ENCODE data around the gene CT47B1.
"Not testable (repeated sequence)": the region's sequence is repeated elsewhere in the genome, so short reads cannot be mapped to it uniquely, and the experiment has no call there.

The CT47B1 gene

GRCh38 chrX:120875766-120876165, at the start of gene CT47B1:
Gene CT47B1 (minus strand): TSS chrX:120875866. CDS start chrX:120875670, 196 bp downstream.
- not testable (repeated sequence) for DNase-seq

DNA sequence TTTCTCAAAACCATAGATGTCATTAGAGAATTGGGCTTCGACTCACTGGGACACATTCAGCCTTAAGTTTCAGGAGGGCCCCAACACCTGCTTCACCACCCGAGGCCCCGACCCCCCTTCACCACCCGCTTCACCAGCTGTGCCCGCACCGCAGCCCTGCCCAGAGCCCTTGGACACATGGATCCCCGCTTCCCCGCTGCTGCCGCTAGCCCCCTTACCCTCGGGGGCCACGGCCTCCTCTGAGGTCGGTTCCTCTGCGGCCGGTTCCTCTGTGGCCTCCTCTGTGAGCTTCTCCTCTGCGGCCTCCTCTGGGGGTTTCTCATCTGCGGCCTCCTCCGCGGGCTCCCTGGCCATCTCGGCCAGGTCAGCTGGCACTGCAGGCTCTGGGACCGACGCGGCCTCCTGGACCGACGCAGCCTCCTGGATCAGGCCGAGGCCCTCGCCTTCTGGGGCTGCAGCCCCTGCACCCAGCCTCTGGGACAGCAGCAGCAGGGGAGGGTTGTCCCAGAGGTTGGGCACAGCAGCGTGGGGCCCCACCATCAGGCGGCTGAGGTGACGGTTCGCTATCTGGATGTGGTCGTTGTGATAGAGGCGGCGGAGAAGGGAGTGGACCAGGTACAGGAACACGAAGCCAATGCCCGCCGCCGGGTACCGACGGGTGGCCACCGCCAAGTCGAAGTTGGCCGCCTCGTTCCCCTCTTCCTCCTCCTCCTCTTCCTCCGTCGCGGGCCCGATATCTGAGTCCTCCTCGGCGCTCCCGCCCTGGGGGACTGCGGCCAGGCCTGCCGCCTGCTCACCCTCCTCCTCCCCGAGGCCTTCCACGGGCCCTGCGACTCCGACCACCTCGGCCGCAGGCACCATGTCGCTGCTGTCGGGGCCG, 748 bp downstream of the CT47B1 start:
- no peak for DNase-seq

GRCh38 chrX:120857240-120857639, 18.4 kb downstream of the CT47B1 start:
- DNase-seq: no peak

DNA sequence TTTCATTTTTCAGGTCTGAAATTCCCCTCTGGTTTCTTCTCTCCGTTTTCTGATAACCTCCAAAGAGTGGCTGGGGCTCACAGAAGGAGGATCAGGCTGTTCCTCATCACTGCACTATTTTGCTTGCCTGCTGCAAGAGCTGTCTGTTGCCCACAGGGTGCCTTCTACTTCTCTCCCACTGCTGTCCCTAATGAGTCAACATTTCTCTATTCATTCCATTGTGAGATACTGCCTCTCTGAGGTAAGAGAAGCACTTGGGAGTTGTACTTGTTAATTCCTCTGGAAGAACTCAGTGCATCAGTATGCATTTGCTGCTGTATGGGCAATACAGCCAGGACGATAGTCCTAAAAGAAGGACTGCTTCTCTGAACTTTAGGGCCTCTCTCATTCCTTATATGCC, 34.8 kb downstream of the CT47B1 start:
- DNase-seq: peak; percentile 15

- DNase-seq: no peak
These were observed 36.2 kb downstream of the CT47B1 start for GRCh38 chrX:120839491-120839890.

DNA sequence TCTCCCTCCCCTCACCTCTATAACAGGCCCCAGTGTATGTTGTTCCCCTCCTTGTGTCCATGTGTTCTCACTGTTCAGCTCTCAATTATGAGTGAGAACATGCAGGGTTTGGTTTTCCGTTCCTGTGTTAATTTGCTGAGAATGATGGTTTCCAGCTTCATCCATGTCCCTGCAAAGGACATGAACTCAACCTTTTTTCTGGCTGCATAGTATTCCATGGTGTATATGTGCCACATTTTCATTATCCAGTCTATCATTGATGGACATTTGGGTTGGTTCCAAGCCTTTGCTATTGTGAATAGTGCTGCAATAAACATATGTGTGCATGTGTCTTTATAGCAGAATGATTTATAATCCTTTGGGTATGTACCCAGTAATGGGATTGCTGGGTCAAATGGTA, 48.5 kb downstream of the CT47B1 start:
- not testable (repeated sequence) for DNase-seq

- DNase-seq: no peak
These were observed 50.5 kb downstream of the CT47B1 start for GRCh38 chrX:120825146-120825545.

GRCh38 chrX:120824021-120824420, 51.6 kb downstream of the CT47B1 start:
- DNase-seq: no peak

- no peak for DNase-seq
These were observed 52.1 kb downstream of the CT47B1 start for GRCh38 chrX:120823556-120823955.
